ENCODE results near the gene CHST3. TPM values are rescaled to one million over a fixed set of nuclear protein-coding genes. Genes with fewer than 3 reads are reported as not detected.

Gene CHST3
- total and polyA plus RNA-seq, 9 donors = 16.4 to 69.2 (median 36.1) TPM

- no peak for DNase-seq
- no peaks in the 10 kb centered on the region for H3K36me3 ChIP-seq
- H3K27me3 ChIP-seq = no peaks in the 10 kb centered on the region
- whole genome bisulfite sequencing, 3 donors = 62 to 77% (median 72%) methylated on average over 5 of the region's 5 CpGs
- no peaks in the 10 kb centered on the region for H3K9me3 ChIP-seq
- intact Hi-C loops (cut with DNase I) = loop anchor here in 1 of 4 donors (10.0 kb wide), 1 partner anchor 159 kb away; the partner anchor contains the start of genes ANAPC16 and ASCC1
- H3K4me3 ChIP-seq = no peak overlapping the region
- TF ChIP-seq EP300 (IDR thresholded peaks at IDR 0.05) (no peak), POLR2A (IDR thresholded peaks at IDR 0.05) (no peak)
- TF ChIP-seq, protein P1, sequence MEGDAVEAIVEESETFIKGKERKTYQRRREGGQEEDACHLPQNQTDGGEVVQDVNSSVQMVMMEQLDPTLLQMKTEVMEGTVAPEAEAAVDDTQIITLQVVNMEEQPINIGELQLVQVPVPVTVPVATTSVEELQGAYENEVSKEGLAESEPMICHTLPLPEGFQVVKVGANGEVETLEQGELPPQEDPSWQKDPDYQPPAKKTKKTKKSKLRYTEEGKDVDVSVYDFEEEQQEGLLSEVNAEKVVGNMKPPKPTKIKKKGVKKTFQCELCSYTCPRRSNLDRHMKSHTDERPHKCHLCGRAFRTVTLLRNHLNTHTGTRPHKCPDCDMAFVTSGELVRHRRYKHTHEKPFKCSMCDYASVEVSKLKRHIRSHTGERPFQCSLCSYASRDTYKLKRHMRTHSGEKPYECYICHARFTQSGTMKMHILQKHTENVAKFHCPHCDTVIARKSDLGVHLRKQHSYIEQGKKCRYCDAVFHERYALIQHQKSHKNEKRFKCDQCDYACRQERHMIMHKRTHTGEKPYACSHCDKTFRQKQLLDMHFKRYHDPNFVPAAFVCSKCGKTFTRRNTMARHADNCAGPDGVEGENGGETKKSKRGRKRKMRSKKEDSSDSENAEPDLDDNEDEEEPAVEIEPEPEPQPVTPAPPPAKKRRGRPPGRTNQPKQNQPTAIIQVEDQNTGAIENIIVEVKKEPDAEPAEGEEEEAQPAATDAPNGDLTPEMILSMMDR (IDR thresholded peaks at IDR 0.05) = no peak
- no peak overlapping the region for H3K27ac ChIP-seq
- H3K4me1 ChIP-seq (ENCODE audit: insufficient read depth) = peaks cover 8% of the 10 kb centered on the region
Observed at GRCh38 chr10:72056113-72056512, 91.9 kb downstream of the CHST3 start.

- no peaks in the 10 kb centered on the region for H3K27me3 ChIP-seq
- TF ChIP-seq, protein P1 (IDR thresholded peaks at IDR 0.05) = no peak
- TF ChIP-seq POLR2A (IDR thresholded peaks at IDR 0.05) = no peak
- no peak for TF ChIP-seq EP300 (IDR thresholded peaks at IDR 0.05)
- peaks cover 8% of the 10 kb centered on the region for H3K4me1 ChIP-seq (ENCODE audit: insufficient read depth)
- intact Hi-C loops (cut with DNase I) = loop anchor here in 1 of 4 donors (10.0 kb wide), 1 partner anchor 158 kb away; the partner anchor contains the start of genes ANAPC16 and ASCC1
- 92 to 94% (median 92%) methylated on average over 25 of the region's 25 CpGs for WGBS, 3 donors
- H3K9me3 ChIP-seq = no peaks in the 10 kb centered on the region
- no peak overlapping the region for H3K4me3 ChIP-seq
- no peak overlapping the region for H3K27ac ChIP-seq
- no peak for DNase-seq
- H3K36me3 ChIP-seq = no peaks in the 10 kb centered on the region
Observed at GRCh38 chr10:72056932-72057751, 92.9 kb downstream of the CHST3 start.

DNA sequence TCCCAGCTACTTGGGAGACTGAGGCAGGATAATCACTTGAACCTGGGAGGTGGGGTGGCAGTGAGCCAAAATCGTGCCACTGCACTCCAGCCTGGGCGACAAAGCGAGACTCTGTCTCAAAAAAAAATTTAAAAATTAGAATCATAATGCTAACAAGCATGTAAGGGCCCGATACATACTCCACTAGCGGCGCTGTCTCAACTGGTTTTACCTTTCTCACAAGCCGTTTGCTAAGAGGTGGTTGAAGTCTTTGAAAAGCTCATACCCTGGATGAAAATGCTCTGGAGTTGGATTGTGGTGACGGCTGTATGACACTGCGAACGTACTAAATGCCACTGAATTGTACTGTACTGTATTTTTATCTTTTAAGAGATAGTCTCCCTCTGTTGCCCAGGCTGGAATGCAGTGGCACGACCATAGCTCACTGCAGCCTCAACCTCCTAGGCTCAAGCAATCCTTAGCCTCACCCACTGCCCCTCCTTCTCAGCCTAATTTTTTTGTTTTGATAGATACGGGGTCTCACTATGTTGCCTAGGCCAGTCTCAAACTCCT, 94.2 kb downstream of the CHST3 start:
- WGBS, 3 donors = 83 to 86% (median 84%) methylated on average over 12 of the region's 12 CpGs
- intact Hi-C loops (cut with DNase I) = loop anchor here in 1 of 4 donors (10.0 kb wide), 1 partner anchor 156 kb away; the partner anchor contains the start of genes ANAPC16 and ASCC1

More for the DNA sequence above, 94.2 kb downstream of the CHST3 start:
- H3K4me3 ChIP-seq = no peak overlapping the region
- no peak for DNase-seq
- TF ChIP-seq, protein P1 (IDR thresholded peaks at IDR 0.05) = no peak
- TF ChIP-seq POLR2A (IDR thresholded peaks at IDR 0.05) (no peak), EP300 (IDR thresholded peaks at IDR 0.05) (no peak)
- H3K27me3 ChIP-seq = no peaks in the 10 kb centered on the region
- peaks cover 8% of the 10 kb centered on the region for H3K4me1 ChIP-seq (ENCODE audit: insufficient read depth)
- no peak overlapping the region for H3K27ac ChIP-seq
- H3K9me3 ChIP-seq = no peaks in the 10 kb centered on the region
- H3K36me3 ChIP-seq = no peaks in the 10 kb centered on the region
